Peyer's patch (tissue), 4 donors: ENCODE results near the gene OS9. TPM values are rescaled to one million over a fixed set of nuclear protein-coding genes. Genes with fewer than 3 reads are reported as not detected.
"Not testable (repeated sequence)": the region's sequence is repeated elsewhere in the genome, so short reads cannot be mapped to it uniquely, and the experiment has no call there.

ENCODE experiments used
- DNase-seq, 3 donors: peaks; one replicate each; pipeline ENCODE4 v3.0.0-alpha.2; 2017 to 2019
- H3K27ac ChIP-seq, 4 donors: fragments of 200-600 bp; sonication (generic); one replicate each; pipeline ENCODE4 v1.5.1; 2016 to 2019
- H3K27me3 ChIP-seq, 2 donors: fragments of 200-600 bp; sonication (generic); one replicate each; pipeline ENCODE4 v1.5.1; 2019
- H3K36me3 ChIP-seq, 3 donors: fragments of 200-600 bp; sonication (generic); one replicate each; pipeline ENCODE4 v1.5.1; 2016 to 2019
- H3K4me1 ChIP-seq, 4 donors: fragments of 200-600 bp; sonication (generic); one replicate each; pipeline ENCODE4 v1.5.1; 2016 to 2019
- H3K4me3 ChIP-seq, 4 donors: fragments of 200-600 bp; sonication (generic); 1 replicate in 3 of 4; 2 replicates in 1 of 4; pipeline ENCODE4 v1.5.1; 2016 to 2019; ENCODE audit warnings: mild to moderate bottlenecking in 1 of 4
- H3K9me3 ChIP-seq, 4 donors: fragments of 200-600 bp; sonication (generic); one replicate each; pipeline ENCODE4 v1.5.1; 2016 to 2019; ENCODE audit warnings: mild to moderate bottlenecking in 1 of 4
- POLR2A ChIP-seq, 2 donors: fragments of 450-650 bp; IDR thresholded peaks; one replicate each; pipeline ENCODE4 v1.5.1; 2017; ENCODE audit warnings: antibody characterized with exemption in 2 of 2, mild to moderate bottlenecking in 2 of 2, moderate library complexity in 2 of 2
- total RNA-seq, 4 donors: library from RNA; depleted of rRNA; stranded (reverse); fragments of >200 nt; gene quantifications; one replicate each; pipeline ENCODE4 v1.1.0, GENCODE V29; 2016
- TF ChIP-seq, protein P1 (sequence below), 6 experiments: fragments of 450-650 bp in 4 of 6; fragments of 200-600 bp in 2 of 6; sonication (generic) in 1 of 6; IDR thresholded peaks; one replicate each; pipeline ENCODE4 v1.5.1; 2017 to 2019; ENCODE audit warnings: antibody characterized with exemption in 6 of 6, mild to moderate bottlenecking in 3 of 6, moderate library complexity in 1 of 6

OS9 gene
- total RNA-seq, 4 donors from 2014 or later, result 275 to 353 (median 292) TPM

GRCh38 chr12:57719777-57720605, 26.1 kb downstream of the OS9 start:
- no peaks in the 10 kb centered on the region for H3K9me3 ChIP-seq
- H3K27me3 ChIP-seq, result no peaks in the 10 kb centered on the region
- no peaks in the 10 kb centered on the region for H3K4me1 ChIP-seq
- H3K36me3 ChIP-seq, result peaks cover 0 to 68% (median 0%) of the 10 kb centered on the region in 3 donors
- DNase-seq, result peak in 1 of 3 donors; percentile 37
- H3K4me3 ChIP-seq, result no peak overlapping the region
- H3K27ac ChIP-seq, result no peak overlapping the region
- TF ChIP-seq POLR2A (IDR thresholded peaks at IDR 0.05), result no peak
- TF ChIP-seq, protein P1, sequence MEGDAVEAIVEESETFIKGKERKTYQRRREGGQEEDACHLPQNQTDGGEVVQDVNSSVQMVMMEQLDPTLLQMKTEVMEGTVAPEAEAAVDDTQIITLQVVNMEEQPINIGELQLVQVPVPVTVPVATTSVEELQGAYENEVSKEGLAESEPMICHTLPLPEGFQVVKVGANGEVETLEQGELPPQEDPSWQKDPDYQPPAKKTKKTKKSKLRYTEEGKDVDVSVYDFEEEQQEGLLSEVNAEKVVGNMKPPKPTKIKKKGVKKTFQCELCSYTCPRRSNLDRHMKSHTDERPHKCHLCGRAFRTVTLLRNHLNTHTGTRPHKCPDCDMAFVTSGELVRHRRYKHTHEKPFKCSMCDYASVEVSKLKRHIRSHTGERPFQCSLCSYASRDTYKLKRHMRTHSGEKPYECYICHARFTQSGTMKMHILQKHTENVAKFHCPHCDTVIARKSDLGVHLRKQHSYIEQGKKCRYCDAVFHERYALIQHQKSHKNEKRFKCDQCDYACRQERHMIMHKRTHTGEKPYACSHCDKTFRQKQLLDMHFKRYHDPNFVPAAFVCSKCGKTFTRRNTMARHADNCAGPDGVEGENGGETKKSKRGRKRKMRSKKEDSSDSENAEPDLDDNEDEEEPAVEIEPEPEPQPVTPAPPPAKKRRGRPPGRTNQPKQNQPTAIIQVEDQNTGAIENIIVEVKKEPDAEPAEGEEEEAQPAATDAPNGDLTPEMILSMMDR (IDR thresholded peaks at IDR 0.05), result no peak

- Histone ChIP-seq H3K27me3 (no peaks in the 10 kb centered on the region), H3K27ac (no peak overlapping the region), H3K4me1 (no peaks in the 10 kb centered on the region), H3K9me3 (no peaks in the 10 kb centered on the region), H3K4me3 (no peak overlapping the region), H3K36me3 (peaks cover 0 to 60% (median 0%) of the 10 kb centered on the region in 3 donors)
- TF ChIP-seq, protein P1 (IDR thresholded peaks at IDR 0.05), result no peak
- TF ChIP-seq POLR2A (IDR thresholded peaks at IDR 0.05), result no peak
- peak in 1 of 3 donors; percentile 33 for DNase-seq
Measured at GRCh38 chr12:57720606-57721595, 27.0 kb downstream of the OS9 start.

- DNase-seq, result peak in 1 of 3 donors; percentile 39
- not testable (repeated sequence) for H3K4me3 ChIP-seq, H3K27ac ChIP-seq, H3K9me3 ChIP-seq, H3K27me3 ChIP-seq, H3K4me1 ChIP-seq
- peaks cover 0 to 49% (median 0%) of the 10 kb centered on the region in 3 donors for H3K36me3 ChIP-seq
Measured at GRCh38 chr12:57721846-57722608, 28.1 kb downstream of the OS9 start.

- peak in 1 of 3 donors; percentile 44 for DNase-seq
- H3K4me3 ChIP-seq, result no peak overlapping the region
- no peaks in the 10 kb centered on the region for H3K9me3 ChIP-seq
- peaks cover 0 to 9% (median 0%) of the 10 kb centered on the region in 4 donors for H3K4me1 ChIP-seq
- H3K27me3 ChIP-seq, result peaks cover 0 to 4% of the 10 kb centered on the region in 2 donors
- H3K27ac ChIP-seq, result no peak overlapping the region
- H3K36me3 ChIP-seq, result peaks cover 0 to 39% (median 0%) of the 10 kb centered on the region in 3 donors
- no peak for TF ChIP-seq POLR2A (IDR thresholded peaks at IDR 0.05)
- TF ChIP-seq, protein P1 (IDR thresholded peaks at IDR 0.05), result no peak
Measured at GRCh38 chr12:57722716-57723629, 29.0 kb downstream of the OS9 start.

DNA sequence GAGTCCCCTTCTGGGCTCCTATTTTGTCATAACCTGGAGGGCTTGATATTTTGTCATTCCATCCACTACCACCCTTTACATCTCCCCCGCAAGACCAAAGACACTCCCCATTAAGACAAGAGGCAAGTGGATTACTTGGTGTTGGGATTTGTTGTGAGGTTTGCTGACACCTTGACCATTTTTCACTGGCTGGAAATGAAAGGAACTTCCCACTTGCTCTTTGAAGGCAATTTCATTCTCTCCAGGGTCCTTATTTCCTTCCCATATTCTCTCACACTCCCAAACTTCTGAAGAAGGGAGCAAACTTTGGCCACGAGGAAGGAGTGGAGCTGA, 29.7 kb downstream of the OS9 start:
- H3K9me3 ChIP-seq, result no peaks in the 10 kb centered on the region
- peaks cover 0 to 9% (median 0%) of the 10 kb centered on the region in 4 donors for H3K4me1 ChIP-seq
- H3K27me3 ChIP-seq, result peaks cover 0 to 6% of the 10 kb centered on the region in 2 donors
- H3K36me3 ChIP-seq, result peaks cover 0 to 33% (median 0%) of the 10 kb centered on the region in 3 donors
- no peak overlapping the region for H3K4me3 ChIP-seq
- peak in 1 of 3 donors; percentile 23 for DNase-seq
- no peak for TF ChIP-seq POLR2A (IDR thresholded peaks at IDR 0.05)
- TF ChIP-seq, protein P1 (IDR thresholded peaks at IDR 0.05), result no peak
- no peak overlapping the region for H3K27ac ChIP-seq
